ENCODE results near the gene CDKL5.

GRCh38 chrX:18652636-18653035, 227.2 kb downstream of the CDKL5 start:
- no peak for TF ChIP-seq EZH2phosphoT487 (IDR thresholded peaks at IDR 0.05; ENCODE audit: unreplicated experiment)
- TF ChIP-seq CTCF (conservative IDR thresholded peaks at IDR 0.05; ENCODE audit: low read depth in 2 of 2), result no peak
- TF ChIP-seq EZH2 (IDR thresholded peaks at IDR 0.05; ENCODE audit: low read depth, unreplicated experiment), result no peak
- no peak for TF ChIP-seq REST (IDR thresholded peaks at IDR 0.05; ENCODE audit: unreplicated experiment)
- no peak for TF ChIP-seq POLR2AphosphoS5 (IDR thresholded peaks at IDR 0.05; ENCODE audit: low read depth)
- no peak for TF ChIP-seq NANOG (IDR thresholded peaks at IDR 0.05; ENCODE audit: borderline replicate concordance)

All from GM23338 (cell line).